Ishikawa (cell line): ENCODE measurements around the gene RAB9A.

Experiments used
- CEBPB ChIP-seq: IDR thresholded peaks from 2 replicates; pipeline ENCODE4 v1.6.1; 2012
- CREB1 ChIP-seq: IDR thresholded peaks from 2 replicates; pipeline ENCODE4 v1.6.1; 2012; ENCODE audit warnings: low read depth
- EGR1 ChIP-seq: IDR thresholded peaks from 2 replicates; pipeline ENCODE4 v1.6.1; 2012
- EP300 ChIP-seq: IDR thresholded peaks from 2 replicates; pipeline ENCODE4 v1.6.1; 2012; ENCODE audit warnings: borderline replicate concordance
- FOXM1 ChIP-seq: IDR thresholded peaks from 2 replicates; pipeline ENCODE4 v1.6.1; 2012; ENCODE audit warnings: low read depth, borderline replicate concordance
- MAX ChIP-seq: IDR thresholded peaks from 2 replicates; pipeline ENCODE4 v1.6.1; 2012
- NFIC ChIP-seq: IDR thresholded peaks from 2 replicates; pipeline ENCODE4 v1.6.1; 2012
- RAD21 ChIP-seq: IDR thresholded peaks from 2 replicates; pipeline ENCODE4 v1.6.1; 2012; ENCODE audit warnings: low read depth
- REST ChIP-seq: IDR thresholded peaks from 2 replicates; pipeline ENCODE4 v1.6.1; 2012; ENCODE audit warnings: low read depth, mild to moderate bottlenecking
- TAF1 ChIP-seq: IDR thresholded peaks from 2 replicates; pipeline ENCODE4 v1.6.1; 2012; ENCODE audit warnings: low read depth, mild to moderate bottlenecking
- TCF12 ChIP-seq: IDR thresholded peaks from 2 replicates; pipeline ENCODE4 v1.6.1; 2012; ENCODE audit warnings: low read depth
- TEAD4 ChIP-seq: IDR thresholded peaks from 2 replicates; pipeline ENCODE4 v1.6.1; 2012
- USF1 ChIP-seq: IDR thresholded peaks from 2 replicates; pipeline ENCODE4 v1.6.1; 2012
- YY1 ChIP-seq: IDR thresholded peaks from 2 replicates; pipeline ENCODE4 v1.6.1; 2012; ENCODE audit warnings: low read depth
- ZBTB7A ChIP-seq: IDR thresholded peaks from 2 replicates; pipeline ENCODE4 v1.6.1; 2012; ENCODE audit warnings: low read depth

RAB9A gene

GRCh38 chrX:13669246-13669737 lies 19.6 kb upstream of the RAB9A start:
- TF ChIP-seq YY1: no peak
- TF ChIP-seq NFIC: peak; percentile 88
- TF ChIP-seq TCF12: peak; percentile 74
- TF ChIP-seq MAX: peak; percentile 25; the same call in 1 of the 2 replicates
- peak; percentile 72; the same call in 1 of the 2 replicates for TF ChIP-seq EP300
- TF ChIP-seq TEAD4: peak; percentile 43; the same call in 1 of the 2 replicates
- no peak for TF ChIP-seq EGR1
- no peak for TF ChIP-seq USF1
- no peak for TF ChIP-seq TAF1
- no peak for TF ChIP-seq REST
- TF ChIP-seq RAD21: no peak
- TF ChIP-seq ZBTB7A: no peak
- TF ChIP-seq CEBPB: no peak
- TF ChIP-seq FOXM1: peak; percentile 52; the same call in 1 of the 2 replicates
- TF ChIP-seq CREB1: no peak

- TF ChIP-seq YY1: no peak
- TF ChIP-seq EGR1: no peak
- no peak for TF ChIP-seq USF1
- TF ChIP-seq REST: no peak
- TF ChIP-seq CREB1: no peak
- no peak for TF ChIP-seq TEAD4
- no peak for TF ChIP-seq CEBPB
- TF ChIP-seq NFIC: no peak
- TF ChIP-seq TAF1: no peak
- no peak for TF ChIP-seq EP300
- TF ChIP-seq TCF12: no peak
- TF ChIP-seq RAD21: no peak
- no peak for TF ChIP-seq FOXM1
- TF ChIP-seq MAX: no peak
Observed at GRCh38 chrX:13670197-13670596, 18.7 kb upstream of the RAB9A start.

GRCh38 chrX:13673016-13673415 lies 15.9 kb upstream of the RAB9A start:
- TF ChIP-seq USF1 (no peak), TAF1 (no peak), EP300 (no peak), TEAD4 (no peak), TCF12 (no peak), REST (no peak), ZBTB7A (no peak), CREB1 (no peak)

GRCh38 chrX:13676885-13677284 lies 12.0 kb upstream of the RAB9A start:
- no peak for TF ChIP-seq RAD21
- TF ChIP-seq USF1: no peak
- no peak for TF ChIP-seq CREB1
- no peak for TF ChIP-seq MAX
- no peak for TF ChIP-seq NFIC
- no peak for TF ChIP-seq TEAD4
- TF ChIP-seq EP300: no peak
- no peak for TF ChIP-seq REST
- no peak for TF ChIP-seq CEBPB
- TF ChIP-seq TAF1: no peak
- no peak for TF ChIP-seq ZBTB7A
- TF ChIP-seq YY1: no peak
- no peak for TF ChIP-seq TCF12
